Adipose tissue (tissue), 3 donors: ENCODE measurements around the gene XPO4. TPM values are rescaled to one million over a fixed set of nuclear protein-coding genes. Genes with fewer than 3 reads are reported as not detected.

Experiments
- H3K27ac ChIP-seq: one replicate; pipeline ENCODE4 v1.5.1; 2013; ENCODE audit warnings: low read depth, low read length
- WGBS, 3 donors: extraction: QIAGEN DNeasy Blood & Tissue Kit; methylation state at CpG; one replicate each; pipeline ENCODE4 v1.1.7; 2013; 5-methylcytosine and 5-hydroxymethylcytosine counted together
- polyA plus RNA-seq, 3 donors: library from polyadenylated mRNA; stranded (reverse); fragments of 200-250 nt; gene quantifications; one replicate each; pipeline ENCODE4 v1.2.3, GENCODE V29; 2013
- donor health status: healthy with polysubstance abuse.
- donor health status: Bipolar disorder and iron deficiency.
- donor health status: healthy.

XPO4 gene
- polyA plus RNA-seq, 3 donors: 2.7 to 4.6 (median 2.9) TPM

DNA sequence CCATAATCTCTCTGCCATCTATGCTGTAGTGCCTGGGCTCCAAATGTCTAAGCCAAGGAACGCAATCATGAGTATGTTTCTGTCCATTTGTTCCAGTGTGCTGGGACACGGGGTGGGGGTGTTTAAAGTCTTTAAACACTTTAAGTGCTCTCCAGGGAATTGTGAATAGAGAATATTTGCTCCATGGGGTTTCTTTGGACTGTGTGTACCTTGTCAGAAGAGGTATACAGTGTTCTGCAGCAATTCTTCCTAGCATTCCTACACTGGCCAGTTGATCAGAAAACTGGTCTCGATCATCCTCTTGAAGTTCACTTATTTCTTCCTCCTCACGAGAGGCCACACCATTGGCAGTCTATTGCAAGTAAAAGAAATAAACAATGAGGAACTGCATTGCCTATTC is 93.7 kb downstream of the XPO4 start:
- no peak overlapping the region for H3K27ac ChIP-seq
- 91 to 95% (median 93%) methylated on average over 4 of the region's 4 CpGs for WGBS, 3 donors

DNA sequence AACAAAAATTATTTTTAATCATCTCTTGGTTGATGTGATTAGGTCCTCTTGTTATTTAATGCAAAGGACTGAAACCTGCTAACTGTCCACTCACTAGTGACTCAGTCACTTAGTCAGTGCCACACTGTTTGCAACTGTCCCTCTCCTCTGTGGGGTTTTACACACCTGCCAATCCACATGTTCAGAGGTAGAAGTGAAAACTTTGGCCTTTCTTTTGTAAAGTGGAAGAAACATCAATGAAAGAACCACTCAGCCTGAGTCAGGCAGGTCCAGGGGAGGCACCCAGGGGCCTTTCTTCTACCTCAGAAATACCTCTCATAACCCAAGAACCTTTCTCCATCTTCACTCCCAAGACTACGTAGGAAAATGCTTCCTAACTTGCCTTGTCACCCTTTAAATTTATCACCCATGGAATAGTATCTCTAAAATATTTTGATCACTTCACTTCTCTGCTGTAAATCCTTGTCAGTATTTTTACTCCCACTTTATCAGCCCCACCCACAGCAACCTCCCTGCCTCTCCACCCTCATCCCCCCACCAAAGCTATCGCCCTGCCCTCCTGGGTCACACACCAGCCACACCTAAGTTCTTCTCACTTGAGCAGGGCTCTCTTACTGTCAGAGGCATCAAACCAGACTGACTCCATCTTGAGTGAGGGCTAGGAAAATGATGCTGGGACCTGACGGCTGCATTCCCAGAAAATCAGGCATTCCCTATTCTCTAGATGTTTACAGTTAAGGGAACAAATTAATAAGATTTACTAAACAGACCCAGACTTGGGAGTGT is 99.2 kb downstream of the XPO4 start:
- WGBS, 3 donors: 88 to 89% (median 89%) methylated on average over 3 of the region's 3 CpGs
- no peak overlapping the region for H3K27ac ChIP-seq

DNA sequence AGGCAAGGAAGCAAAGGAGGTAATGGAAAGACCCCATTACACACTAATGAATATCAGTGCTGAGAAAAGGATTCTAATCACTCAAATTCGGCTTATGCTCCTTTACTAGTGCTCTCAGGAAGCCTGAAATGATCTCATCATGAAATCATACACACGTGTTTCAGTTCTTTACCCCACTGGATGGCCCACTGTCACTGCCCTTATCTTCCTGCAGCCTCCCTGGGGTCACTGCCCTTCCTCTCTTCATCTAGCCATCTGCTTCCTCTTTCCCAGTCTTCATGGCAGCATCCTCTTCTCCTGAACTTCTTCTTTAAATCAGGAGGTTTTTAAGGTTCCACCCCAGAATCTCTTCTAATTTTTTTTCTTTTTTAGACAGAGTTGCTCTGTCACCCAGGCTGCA is 100.8 kb downstream of the XPO4 start:
- no peak overlapping the region for H3K27ac ChIP-seq
- 42 to 67% (median 58%) methylated on average over 2 of the region's 2 CpGs for WGBS, 3 donors

DNA sequence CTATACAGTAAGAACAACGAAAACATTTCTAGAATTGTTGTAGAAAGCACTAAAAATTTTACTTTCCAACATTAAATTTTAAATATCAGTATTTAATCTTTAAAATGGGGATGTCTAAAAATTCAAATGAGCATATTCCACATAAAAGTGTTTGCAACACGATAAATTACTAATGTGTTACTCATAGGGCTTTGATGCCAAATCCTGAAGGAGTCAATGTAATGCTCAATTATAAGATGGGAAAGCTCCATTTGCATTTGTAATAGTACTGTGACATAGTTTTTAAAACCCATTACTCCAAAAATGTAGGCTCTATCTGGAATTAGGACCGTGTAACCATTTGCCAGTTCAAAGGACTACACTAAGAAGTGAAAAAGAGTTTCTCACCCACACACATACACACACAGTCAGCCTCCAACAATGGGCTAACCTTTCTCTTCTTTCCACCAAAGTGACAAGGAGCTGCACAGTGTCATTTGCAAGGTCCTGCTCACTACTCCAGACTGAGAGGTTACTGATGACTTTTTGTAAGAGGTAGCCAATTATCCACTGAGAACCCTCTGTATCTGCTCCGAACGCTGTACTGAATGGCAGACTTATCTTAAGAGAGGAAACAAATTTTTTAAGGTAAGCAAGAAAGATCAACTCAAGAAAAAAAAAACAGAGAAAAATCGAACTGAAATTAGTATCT is 102.7 kb downstream of the XPO4 start:
- 73 to 83% (median 81%) methylated on average over 6 of the region's 6 CpGs for WGBS, 3 donors
- no peak overlapping the region for H3K27ac ChIP-seq

DNA sequence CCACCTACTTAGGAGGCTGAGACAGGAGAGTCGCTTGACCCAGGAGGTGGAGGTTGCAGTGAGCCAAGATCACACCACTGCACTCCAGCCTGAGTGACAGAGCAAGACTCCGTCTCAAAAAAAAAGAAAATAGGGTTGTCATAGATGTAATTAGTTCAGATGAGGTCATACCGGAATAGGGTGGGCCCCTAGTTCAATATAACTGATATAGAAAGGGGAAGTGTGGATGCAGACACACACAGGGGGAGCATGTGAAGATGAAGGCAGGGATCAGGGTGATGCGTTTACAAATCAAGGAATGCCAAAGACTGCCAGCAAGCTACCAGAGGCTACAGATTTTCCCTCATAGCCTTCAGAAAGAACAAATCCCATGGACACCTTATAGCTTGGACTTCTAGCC is 104.5 kb downstream of the XPO4 start:
- 77 to 96% (median 83%) methylated on average over 4 of the region's 4 CpGs for WGBS, 3 donors

DNA sequence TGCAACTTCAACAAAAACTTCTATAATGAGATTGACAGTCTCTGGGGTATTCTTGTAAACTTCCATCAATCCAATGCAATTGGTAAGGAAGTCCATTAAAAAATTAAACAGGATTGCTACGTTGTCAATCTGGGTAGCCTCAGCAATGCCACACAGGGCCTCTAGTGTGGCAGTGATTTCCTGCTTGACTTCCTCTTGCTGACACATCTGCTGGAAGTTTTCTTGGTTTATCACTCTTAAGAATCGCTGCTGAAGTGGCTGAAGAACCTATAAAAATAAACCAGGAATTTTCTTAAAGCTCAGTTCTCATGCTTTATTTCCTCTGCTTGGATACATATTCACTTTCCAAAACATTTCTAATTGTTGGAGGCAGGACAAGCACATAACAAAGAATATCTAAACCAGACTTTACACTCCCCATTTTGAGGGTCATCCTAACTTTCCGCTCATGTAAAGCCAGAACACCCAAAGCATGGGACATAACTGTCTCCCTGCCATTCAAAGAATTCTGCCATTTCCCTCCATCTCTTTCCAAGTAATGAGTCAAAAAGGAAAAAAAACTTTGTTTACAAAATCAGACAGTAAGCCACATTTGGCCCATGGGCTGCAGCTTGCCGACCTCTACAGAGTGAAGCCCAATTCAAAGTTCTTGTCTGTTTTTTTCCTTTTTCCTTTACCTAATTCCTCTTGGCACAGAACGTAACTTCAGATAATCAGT is 105.6 kb downstream of the XPO4 start:
- WGBS, 3 donors: 57 to 79% (median 61%) methylated on average over 5 of the region's 5 CpGs
- no peak overlapping the region for H3K27ac ChIP-seq

More for the DNA sequence above, 104.5 kb downstream of the XPO4 start:
- no peak overlapping the region for H3K27ac ChIP-seq

DNA sequence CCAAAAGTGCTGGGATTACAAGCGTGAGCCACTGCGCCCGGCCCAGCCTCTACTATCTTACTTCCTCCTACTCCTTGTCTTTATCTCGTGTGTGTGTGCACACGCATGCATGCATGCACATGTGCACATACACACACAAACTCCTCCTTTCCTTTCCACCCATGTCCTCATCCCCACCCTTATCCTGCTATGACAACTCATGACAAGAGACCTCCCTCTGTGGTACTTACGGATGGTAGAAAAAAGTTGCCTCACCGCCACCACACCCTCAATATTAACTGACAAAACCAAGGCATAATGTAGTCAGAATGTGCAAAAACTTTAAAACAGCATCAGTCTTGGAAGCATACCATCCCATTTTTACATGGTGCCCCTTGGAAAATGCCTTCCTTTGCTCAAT is 112.9 kb downstream of the XPO4 start:
- no peak overlapping the region for H3K27ac ChIP-seq
- 93 to 98% (median 94%) methylated on average over 7 of the region's 7 CpGs for WGBS, 3 donors

DNA sequence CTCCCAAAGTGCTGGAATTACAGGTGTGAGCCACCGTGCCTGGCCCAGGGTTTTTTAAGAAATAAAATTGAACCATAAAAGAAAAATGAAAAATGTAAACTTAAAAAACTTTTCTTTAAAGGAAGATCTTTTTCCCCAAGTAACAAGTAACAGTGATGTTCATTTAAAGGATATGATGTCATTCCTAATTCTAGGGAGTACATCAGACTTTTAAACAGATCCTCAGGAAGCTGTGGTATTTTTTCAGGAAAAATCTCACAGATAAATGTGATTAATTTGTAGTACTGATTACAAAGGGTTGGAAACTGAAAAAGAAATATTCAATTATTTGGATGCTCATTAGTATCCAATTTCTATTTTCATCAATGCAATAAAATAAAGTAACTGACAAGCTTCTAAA is 114.2 kb downstream of the XPO4 start:
- no peak overlapping the region for H3K27ac ChIP-seq
- 96 to 100% (median 98%) methylated on average over 1 of the region's 1 CpG for WGBS, 3 donors

DNA sequence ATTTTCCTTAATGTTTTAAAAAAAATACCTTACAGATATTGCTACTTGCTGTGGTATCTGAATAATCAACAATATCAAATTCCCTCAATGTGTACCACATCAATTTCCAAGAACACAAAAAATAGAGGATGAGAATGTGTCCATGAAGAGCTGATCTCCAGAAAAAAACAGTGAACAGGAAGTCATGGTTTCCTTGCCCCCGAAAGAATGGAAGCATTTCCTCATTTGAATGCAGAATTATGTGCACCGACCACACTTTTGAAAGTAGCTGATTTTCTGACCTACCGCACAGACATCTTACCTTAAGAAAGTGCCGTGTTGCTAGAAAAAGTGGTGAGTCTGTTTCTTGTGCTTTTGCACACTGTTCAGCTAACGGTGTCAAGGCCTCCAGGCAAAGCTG is 115.4 kb downstream of the XPO4 start:
- H3K27ac ChIP-seq: no peak overlapping the region
- WGBS, 3 donors: 66 to 86% (median 70%) methylated on average over 5 of the region's 5 CpGs

DNA sequence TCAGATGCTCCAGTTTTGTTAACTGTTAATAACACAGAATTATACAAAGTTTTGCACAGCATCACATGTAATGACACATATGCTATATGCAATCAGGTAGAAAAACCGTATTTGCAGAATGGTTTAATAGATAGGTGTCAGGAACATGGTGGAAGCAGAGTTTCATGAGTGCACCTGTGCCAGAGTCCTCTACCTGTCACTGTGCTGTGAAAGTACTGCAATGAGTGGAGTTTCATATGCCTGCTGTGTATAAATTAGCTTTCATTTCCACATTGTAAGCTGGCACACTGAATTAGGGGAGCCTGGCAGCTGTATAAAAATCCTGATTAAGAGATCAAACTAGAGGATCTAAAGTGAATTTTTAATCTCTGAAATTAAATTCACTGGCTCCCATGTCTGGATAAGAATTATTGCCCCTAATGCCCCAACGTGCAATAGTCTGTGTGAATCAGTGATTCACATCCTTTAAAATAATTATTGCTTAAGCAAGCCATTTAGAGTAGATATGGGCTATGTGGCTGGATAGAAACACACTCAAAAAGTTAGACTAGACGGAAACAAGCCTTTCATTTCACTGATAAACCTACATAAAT is 120.3 kb downstream of the XPO4 start:
- H3K27ac ChIP-seq: no peak overlapping the region
- 84 to 89% (median 87%) methylated on average over 3 of the region's 3 CpGs for WGBS, 3 donors

DNA sequence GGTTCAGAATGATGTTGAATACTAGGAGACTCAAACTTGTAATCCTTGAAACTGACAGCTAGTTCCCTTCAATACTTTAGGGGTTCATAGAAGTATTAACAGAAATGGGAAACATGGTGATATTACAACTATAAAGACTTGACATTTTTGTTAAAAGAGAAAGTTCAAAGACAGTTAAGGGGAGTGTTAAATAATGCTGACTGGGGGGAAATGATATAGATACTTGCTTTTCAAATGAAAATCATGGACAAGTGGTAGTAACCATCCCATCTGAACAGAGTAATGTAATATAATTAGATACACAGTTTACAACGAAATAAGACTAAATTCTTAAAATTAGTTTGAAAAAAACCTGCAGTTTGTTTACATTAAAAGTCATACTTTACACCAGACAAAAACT is 122.2 kb downstream of the XPO4 start:
- H3K27ac ChIP-seq: no peak overlapping the region
- WGBS, 3 donors: 76 to 86% (median 81%) methylated on average over 1 of the region's 1 CpG

DNA sequence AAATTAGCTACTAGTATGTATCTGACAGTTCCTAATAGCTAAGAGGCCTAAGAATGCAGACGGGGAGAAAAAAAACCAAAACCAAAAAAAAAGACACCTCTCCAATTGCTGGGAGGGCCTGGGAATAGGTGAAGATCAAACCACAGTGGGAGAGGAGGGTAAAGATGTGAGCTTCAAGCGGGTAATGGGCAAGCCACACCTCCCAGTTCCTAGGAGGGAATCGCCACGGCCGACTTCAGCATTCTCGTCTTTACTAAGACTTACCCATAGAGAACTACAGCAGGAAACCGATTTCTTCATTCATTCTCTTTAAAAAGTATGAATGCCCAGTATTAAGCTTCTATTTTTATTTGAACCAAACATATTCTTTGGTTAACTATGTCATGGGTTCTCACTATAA is 123.1 kb downstream of the XPO4 start:
- 90 to 97% (median 94%) methylated on average over 7 of the region's 7 CpGs for WGBS, 3 donors

DNA sequence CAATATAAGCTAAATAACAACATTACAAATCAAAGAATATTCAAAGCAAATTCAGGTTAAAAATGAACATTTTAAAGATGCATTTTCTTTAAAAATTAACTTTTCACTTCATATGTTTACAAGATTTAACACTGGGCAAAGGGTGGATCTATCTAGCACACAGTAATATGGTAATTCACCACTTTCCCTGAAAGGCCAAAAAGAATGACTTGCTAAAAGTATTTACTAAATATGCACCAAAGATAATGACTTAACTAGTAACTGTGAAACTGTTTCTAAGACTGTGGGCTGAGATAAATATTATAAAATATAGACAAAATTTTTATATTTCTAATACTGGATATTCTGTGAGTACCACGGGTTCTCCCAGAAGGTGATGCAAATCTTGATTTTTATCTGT is 124.2 kb downstream of the XPO4 start:
- WGBS, 3 donors: 89 to 95% (median 92%) methylated on average over 1 of the region's 1 CpG
- no peak overlapping the region for H3K27ac ChIP-seq

More for the DNA sequence above, 123.1 kb downstream of the XPO4 start:
- H3K27ac ChIP-seq: no peak overlapping the region

DNA sequence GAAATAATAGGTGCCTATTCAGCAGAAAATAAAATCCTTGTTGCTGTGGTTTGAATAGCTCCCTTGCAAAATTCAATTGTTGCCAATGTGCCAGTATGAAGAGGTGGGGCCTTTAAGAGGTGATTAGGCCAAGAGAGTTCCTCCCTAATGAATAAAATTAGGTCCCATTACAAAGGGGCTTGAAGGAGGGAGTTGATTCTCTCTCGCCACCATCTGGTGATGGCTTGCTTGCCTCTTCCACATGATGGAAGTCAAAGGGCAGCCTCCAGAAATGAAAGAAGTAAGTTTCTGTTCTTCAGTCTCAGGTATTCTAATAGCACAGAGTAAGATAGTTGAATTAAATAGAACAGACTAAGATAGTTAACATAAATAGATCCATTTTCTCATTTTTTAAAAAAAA is 125.8 kb downstream of the XPO4 start:
- WGBS, 3 donors: 89 to 100% (median 96%) methylated on average over 1 of the region's 1 CpG
- no peak overlapping the region for H3K27ac ChIP-seq

DNA sequence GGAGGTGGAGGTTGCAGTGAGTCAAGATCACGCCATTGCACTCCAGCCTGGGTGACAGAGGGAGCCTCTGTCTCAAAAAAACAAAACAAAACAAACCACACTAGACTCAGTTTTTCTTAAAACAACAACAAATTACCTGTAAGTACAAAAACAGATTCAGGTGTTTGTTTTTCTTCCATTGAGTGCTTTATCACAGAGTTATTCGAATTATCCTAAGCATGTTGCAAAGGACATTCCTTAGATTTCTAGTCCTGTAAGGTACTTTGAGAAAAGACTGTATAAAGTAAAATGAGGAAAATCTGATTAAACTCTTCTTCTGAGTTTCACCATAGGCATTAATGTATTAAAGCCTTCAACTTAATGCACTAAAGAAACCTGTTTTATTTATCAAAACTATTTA is 126.6 kb downstream of the XPO4 start:
- no peak overlapping the region for H3K27ac ChIP-seq
- 96 to 98% (median 97%) methylated on average over 2 of the region's 2 CpGs for WGBS, 3 donors

DNA sequence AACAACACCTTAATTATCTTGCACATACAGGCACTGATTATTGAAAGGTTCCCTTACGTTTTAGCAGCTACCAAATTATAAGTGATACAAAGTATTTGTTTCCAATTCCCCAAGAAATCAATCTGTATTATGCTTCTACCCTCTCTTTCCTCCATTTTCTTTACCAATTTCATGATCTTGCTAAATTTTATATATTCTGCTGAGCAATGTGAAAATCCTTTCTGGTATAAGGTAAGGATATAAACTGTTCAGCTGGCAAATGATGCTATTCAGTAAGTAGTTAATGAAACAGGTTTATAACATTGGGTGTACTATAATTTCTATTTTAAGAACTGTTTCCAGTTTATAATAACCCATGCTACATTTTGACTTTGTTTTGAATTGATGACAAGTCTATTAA is 127.8 kb downstream of the XPO4 start:
- H3K27ac ChIP-seq: no peak overlapping the region

DNA sequence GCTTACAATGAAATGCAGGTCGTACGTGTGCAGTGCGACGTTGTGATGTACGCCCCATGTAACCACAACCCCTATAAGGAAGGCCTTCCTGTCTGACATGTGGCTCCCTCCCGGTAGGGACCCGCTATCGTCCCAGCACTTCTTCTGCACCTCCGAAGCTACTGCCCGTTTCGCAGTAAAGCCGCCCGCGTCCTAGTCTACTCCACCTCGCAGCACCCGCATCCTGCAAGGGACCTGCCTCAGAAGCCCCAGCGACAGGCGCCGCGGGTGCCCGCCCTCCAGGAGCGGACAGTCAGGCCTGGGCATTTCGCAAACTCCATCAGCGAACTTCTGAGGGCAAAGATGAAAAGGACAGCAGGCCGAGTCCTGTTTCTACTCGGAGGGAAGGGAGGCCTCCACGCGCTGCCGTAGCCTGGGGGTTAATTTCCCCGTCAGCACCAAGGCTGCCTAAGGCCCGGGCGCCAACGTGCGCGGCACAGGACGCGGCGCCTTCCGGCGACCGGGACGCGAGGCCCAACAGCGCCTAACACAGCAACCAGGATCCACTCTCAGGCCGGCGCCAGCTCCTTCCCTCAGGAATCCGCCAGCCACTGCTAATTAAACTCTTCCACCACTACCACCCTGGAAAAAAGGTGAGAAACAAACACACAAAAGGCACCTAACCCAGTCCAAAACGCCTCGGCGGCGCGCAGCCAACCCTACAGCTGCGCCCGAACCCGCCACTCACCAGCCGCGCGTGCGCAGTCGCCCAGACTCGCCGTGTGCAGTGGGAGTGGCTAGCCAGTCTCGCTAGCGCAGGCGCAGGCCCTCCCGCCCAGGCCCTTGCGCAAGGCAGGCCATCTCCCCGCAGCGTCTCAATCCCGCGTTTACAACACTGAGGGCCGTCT is 129.1 kb downstream of the XPO4 start, which contains the start of gene EEF1AKMT1:
Gene EEF1AKMT1 (minus strand): TSS at position 768 of the 887 bp plus-strand sequence. CDS start 16,363 bp downstream, outside the sequence.
- 0% methylated on average over 72 of the region's 72 CpGs for WGBS, 3 donors
- no peak within 1 kb of the TSS for H3K27ac ChIP-seq

More for the DNA sequence above, 127.8 kb downstream of the XPO4 start:
- 75 to 83% (median 81%) methylated on average over 1 of the region's 1 CpG for WGBS, 3 donors
